ENCODE measurements around the gene C5.

The C5 gene

GRCh38 chr9:120950421-120951388, 99.4 kb downstream of the C5 start:
- in situ Hi-C loops (cut with MboI; ENCODE audit: low sequenced_read_pairs, unreplicated experiment), result no loop called here
- no peak for DNase-seq (ENCODE audit: low spot score)

GRCh38 chr9:120949290-120949689, 100.8 kb downstream of the C5 start:
- in situ Hi-C loops (cut with MboI; ENCODE audit: low sequenced_read_pairs, unreplicated experiment), result no loop called here
- TF ChIP-seq CTCF (IDR thresholded peaks at IDR 0.05; ENCODE audit: borderline replicate concordance, control extremely low read depth, extremely low read depth, insufficient read depth, missing control alignments), result no peak
- no peak for DNase-seq (ENCODE audit: low spot score)

More at GRCh38 chr9:120950421-120951388, 99.4 kb downstream of the C5 start:
- TF ChIP-seq CTCF (IDR thresholded peaks at IDR 0.05; ENCODE audit: borderline replicate concordance, control extremely low read depth, extremely low read depth, insufficient read depth, missing control alignments), result no peak

- in situ Hi-C loops (cut with MboI; ENCODE audit: low sequenced_read_pairs, unreplicated experiment), result no loop called here
- DNase-seq (ENCODE audit: low spot score), result no peak
- no peak for TF ChIP-seq CTCF (IDR thresholded peaks at IDR 0.05; ENCODE audit: borderline replicate concordance, control extremely low read depth, extremely low read depth, insufficient read depth, missing control alignments)
Measured at GRCh38 chr9:120948824-120949223, 101.3 kb downstream of the C5 start.

GRCh38 chr9:120947222-120947621, 102.9 kb downstream of the C5 start:
- in situ Hi-C loops (cut with MboI; ENCODE audit: low sequenced_read_pairs, unreplicated experiment), result no loop called here
- no peak for TF ChIP-seq CTCF (IDR thresholded peaks at IDR 0.05; ENCODE audit: borderline replicate concordance, control extremely low read depth, extremely low read depth, insufficient read depth, missing control alignments)
- DNase-seq (ENCODE audit: low spot score), result no peak

- no peak for DNase-seq (ENCODE audit: low spot score)
- no peak for TF ChIP-seq CTCF (IDR thresholded peaks at IDR 0.05; ENCODE audit: borderline replicate concordance, control extremely low read depth, extremely low read depth, insufficient read depth, missing control alignments)
- in situ Hi-C loops (cut with MboI; ENCODE audit: low sequenced_read_pairs, unreplicated experiment), result no loop called here
Measured at GRCh38 chr9:120946259-120946658, 103.8 kb downstream of the C5 start.

- in situ Hi-C loops (cut with MboI; ENCODE audit: low sequenced_read_pairs, unreplicated experiment), result no loop called here
- TF ChIP-seq CTCF (IDR thresholded peaks at IDR 0.05; ENCODE audit: borderline replicate concordance, control extremely low read depth, extremely low read depth, insufficient read depth, missing control alignments), result no peak
- DNase-seq (ENCODE audit: low spot score), result no peak
Measured at GRCh38 chr9:120944948-120945347, 105.1 kb downstream of the C5 start.

Measured in GM13976 (cell line).